GM12873 (cell line): ENCODE measurements around the gene ZMYND15.
A peak's percentile ranks its signal among the peaks of the same experiment; 100 is the strongest.

Experiments
- TF ChIP-seq, protein P1 (sequence below): IDR thresholded peaks from 2 replicates; pipeline ENCODE4 v1.5.1; 2012; ENCODE audit warnings: low read depth, mild to moderate bottlenecking, moderate library complexity, low read length, control low read depth; ENCODE audit not compliant: insufficient read depth; ENCODE audit errors: missing control alignments

ZMYND15 gene

DNA sequence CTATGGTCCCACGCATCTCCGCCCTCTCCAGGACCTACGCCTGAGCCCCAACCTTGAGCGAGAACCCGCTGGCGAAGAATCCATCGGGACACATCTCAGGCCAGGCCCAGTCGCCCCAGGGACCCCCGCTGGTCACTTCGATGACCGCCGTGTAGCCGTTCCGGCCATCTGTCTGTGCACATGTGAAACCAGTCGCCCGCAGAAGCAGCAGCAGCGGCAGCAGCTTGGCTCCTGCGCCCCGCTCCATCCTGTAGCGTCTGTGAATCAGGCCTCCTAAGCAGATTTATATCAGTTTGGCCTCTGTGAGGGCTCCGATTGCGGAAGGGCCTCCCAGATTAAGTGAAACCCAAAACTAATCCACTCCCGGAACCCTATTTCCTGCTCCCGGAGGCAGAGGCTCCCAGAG lies 46.5 kb downstream of the ZMYND15 start, which contains the start of gene VMO1:
VMO1 (minus strand) TSS at position 259 of the 406 bp plus-strand sequence; CDS start at position 247, 12 bp downstream.
- TF ChIP-seq, protein P1, sequence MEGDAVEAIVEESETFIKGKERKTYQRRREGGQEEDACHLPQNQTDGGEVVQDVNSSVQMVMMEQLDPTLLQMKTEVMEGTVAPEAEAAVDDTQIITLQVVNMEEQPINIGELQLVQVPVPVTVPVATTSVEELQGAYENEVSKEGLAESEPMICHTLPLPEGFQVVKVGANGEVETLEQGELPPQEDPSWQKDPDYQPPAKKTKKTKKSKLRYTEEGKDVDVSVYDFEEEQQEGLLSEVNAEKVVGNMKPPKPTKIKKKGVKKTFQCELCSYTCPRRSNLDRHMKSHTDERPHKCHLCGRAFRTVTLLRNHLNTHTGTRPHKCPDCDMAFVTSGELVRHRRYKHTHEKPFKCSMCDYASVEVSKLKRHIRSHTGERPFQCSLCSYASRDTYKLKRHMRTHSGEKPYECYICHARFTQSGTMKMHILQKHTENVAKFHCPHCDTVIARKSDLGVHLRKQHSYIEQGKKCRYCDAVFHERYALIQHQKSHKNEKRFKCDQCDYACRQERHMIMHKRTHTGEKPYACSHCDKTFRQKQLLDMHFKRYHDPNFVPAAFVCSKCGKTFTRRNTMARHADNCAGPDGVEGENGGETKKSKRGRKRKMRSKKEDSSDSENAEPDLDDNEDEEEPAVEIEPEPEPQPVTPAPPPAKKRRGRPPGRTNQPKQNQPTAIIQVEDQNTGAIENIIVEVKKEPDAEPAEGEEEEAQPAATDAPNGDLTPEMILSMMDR: no peak

DNA sequence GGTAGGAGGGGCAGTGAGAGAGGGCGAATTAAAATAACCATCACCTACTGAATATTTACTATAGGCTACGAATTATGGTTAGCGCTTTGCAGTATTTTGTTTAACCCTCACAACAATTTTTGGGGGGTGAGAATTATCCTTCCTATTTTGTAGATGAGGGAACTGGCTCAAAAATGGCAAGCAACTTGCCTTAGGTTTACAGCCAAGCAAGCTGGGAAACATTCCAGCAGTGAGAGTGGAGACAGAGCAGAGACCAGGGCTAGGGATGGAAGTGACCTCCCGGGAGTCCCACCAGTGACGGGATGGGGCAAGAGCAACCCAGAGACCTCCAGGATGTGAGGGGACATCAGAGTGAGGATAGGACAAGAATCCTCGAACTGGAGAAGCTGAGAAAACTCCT lies 46.9 kb downstream of the ZMYND15 start:
- TF ChIP-seq, protein P1: no peak

DNA sequence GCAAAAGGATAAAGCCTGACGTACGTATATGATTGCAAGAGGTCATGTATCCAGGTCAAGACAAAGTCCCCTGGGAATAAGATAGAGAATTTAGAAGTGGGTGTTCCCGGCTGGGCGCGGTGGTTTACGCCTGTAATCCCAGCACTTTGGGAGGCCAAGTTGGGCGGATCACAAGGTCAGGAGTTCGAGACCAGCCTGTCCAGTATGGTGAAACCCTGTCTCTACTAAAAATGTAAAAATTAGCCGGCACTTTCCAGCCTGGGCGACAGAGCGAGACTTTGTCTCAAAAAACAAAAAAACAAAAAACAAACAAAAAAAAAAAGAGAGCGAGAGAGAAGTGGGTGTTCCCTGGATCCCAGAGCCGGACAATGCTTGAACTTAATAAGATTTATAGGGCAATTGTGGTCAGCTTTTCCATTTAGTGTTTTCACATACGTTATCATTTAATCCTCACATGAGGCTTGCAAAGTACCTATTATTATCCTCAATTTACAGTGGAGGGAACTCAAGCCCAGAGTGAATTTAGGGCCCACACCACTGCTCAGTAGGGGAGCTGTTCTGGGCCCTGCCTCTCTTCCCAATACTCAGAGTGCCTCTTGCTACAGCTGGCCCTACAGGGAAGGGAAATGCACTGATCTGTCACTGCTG lies 48.6 kb downstream of the ZMYND15 start:
- TF ChIP-seq, protein P1: no peak

DNA sequence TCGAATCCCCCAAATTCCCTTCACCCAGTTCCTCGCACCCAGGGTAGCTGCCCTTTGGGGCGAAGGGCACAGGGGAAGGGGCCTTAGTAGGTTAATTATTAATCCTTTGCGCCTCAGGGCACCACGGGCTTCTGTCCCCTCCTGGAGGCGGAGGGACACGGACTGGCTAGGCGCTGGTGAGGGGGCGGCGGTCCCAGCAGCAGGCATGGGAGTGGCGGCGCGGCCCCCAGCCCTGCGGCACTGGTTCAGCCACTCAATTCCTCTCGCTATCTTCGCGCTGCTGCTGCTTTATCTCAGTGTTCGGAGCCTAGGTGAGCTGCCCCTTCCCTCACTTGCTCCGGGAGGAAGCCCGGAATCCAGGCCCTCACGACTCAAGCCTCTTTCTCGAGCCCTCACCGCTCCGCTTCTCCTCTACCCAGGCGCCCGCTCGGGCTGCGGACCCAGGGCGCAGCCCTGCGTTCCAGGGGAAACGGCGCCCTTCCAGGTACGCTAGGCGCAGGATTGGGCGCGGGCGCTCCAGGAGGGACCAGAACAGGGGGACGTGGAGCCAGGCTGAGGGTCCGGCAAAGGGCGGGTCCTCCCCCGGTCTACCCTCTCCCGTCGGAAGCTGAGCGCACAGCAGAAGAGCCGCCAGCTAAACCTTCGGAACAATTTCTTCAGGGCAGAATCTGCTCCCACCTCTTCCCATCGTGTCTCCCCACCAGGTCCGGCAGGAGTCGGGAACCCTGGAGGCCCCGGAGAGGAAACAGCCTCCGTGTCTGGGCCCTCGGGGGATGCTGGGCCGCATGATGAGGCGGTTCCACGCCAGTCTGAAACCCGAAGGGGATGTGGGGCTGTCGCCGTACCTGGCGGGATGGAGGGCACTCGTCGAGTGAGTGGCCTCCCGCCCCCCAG lies 49.4 kb downstream of the ZMYND15 start, which contains the start of gene GLTPD2:
GLTPD2 (plus strand) TSS at position 158 of the 894 bp plus-strand sequence; CDS start at position 206, 48 bp downstream.
- TF ChIP-seq, protein P1: no peak

DNA sequence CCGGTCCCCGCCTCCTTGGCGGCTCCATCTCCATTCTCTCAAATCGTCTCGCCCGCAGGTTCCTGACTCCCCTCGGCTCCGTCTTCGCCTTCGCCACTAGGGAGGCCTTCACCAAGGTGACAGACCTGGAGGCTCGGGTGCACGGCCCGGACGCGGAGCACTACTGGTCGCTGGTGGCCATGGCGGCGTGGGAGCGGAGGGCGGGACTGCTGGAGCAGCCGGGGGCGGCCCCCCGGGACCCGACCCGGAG lies 50.0 kb downstream of the ZMYND15 start:
- TF ChIP-seq, protein P1: no peak

DNA sequence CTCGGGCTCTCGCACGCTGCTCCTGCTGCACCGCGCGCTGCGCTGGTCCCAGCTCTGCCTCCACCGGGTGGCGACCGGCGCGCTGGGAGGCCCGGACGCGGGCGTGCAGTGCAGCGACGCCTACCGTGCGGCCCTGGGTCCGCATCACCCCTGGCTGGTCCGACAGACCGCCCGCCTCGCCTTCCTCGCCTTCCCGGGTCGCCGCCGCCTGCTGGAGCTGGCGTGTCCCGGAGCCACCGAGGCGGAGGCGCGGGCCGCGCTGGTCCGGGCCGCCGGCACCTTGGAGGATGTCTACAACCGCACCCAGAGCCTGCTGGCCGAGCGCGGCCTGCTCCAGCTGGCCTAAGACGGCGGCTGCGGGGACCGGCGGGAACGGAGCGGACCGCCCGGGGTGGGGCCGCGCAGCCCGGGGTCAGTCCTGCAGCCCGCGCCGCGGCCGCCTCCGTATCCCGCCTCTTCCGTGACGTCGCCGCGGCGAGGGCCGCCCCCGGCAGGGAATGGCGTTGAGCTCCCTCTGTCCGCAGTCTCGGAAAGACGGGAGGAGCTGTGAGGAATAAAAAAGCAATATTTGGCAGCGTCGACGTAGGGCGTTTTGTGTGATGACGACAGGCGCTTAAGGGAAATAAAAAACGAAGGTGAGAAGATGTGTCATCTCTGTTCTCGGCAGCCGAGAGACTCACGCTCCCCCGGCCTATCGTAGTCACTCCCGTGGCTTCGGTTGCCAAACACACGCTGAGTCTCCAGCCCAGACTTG lies 50.5 kb downstream of the ZMYND15 start:
- TF ChIP-seq, protein P1: peak; percentile 78

DNA sequence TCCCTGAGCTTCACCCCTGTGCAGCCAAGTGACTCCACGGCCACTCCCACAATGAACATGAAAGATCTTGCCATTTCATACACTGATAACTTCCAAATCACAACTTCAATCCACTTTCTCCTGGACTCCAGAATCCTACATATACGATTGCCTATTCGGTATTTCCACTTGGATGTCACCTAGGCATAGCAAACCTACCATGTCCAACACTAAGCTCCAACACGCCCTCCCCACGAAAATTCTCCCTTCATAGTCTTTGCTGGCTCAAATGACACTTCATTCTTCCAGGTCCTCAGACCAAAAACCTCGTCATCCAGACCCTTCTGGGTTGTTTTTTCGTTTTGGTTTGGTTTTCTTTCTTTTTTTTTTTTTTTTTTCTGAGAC lies 51.1 kb downstream of the ZMYND15 start:
- TF ChIP-seq, protein P1: no peak
